Osteocyte (in vitro differentiated cells): ENCODE results near the gene GPHN. TPM values are rescaled to one million over a fixed set of nuclear protein-coding genes. Genes with fewer than 3 reads are reported as not detected.

Experiments used
- DNase-seq: peaks from one replicate; pipeline ENCODE4 v3.0.0; 2021; ENCODE audit warnings: mixed read lengths; ENCODE audit not compliant: unreplicated experiment; ENCODE audit errors: extremely low spot score
- H3K27ac Mint-ChIP-seq: one replicate; pipeline ENCODE4 v1.8.0; 2021; ENCODE audit warnings: mild to moderate bottlenecking, mixed read lengths; ENCODE audit not compliant: unreplicated experiment
- H3K27me3 Mint-ChIP-seq: one replicate; pipeline ENCODE4 v1.8.0; 2021; ENCODE audit warnings: mixed read lengths; ENCODE audit not compliant: unreplicated experiment
- H3K36me3 Mint-ChIP-seq: one replicate; pipeline ENCODE4 v1.8.0; 2021; ENCODE audit warnings: mixed read lengths; ENCODE audit not compliant: unreplicated experiment
- H3K4me1 Mint-ChIP-seq: one replicate; pipeline ENCODE4 v1.8.0; 2021; ENCODE audit warnings: mixed read lengths; ENCODE audit not compliant: unreplicated experiment
- H3K4me3 Mint-ChIP-seq: one replicate; pipeline ENCODE4 v1.8.0; 2021; ENCODE audit warnings: mild to moderate bottlenecking, moderate library complexity, mixed read lengths; ENCODE audit not compliant: unreplicated experiment
- H3K9me3 Mint-ChIP-seq: one replicate; pipeline ENCODE4 v1.8.0; 2021; ENCODE audit warnings: mixed read lengths; ENCODE audit not compliant: unreplicated experiment
- CTCF ChIP-seq: fragments of 200-600 bp; sonication (generic); IDR thresholded peaks from 2 replicates; pipeline ENCODE4 v1.5.0; 2021; ENCODE audit warnings: antibody characterized with exemption, mild to moderate bottlenecking, moderate library complexity
- total RNA-seq: library from RNA; stranded (reverse); gene quantifications from 2 replicates; pipeline ENCODE4 v1.2.1, GENCODE V29; 2021

The GPHN gene
- total RNA-seq, 1 donor from 2014 or later: 17.7 TPM

GRCh38 chr14:67186172-67186768, 678.3 kb downstream of the GPHN start:
- H3K4me3 Mint-ChIP-seq: no peak overlapping the region
- DNase-seq: no peak
- no peaks in the 10 kb centered on the region for H3K27me3 Mint-ChIP-seq
- no peak for TF ChIP-seq CTCF
- no peaks in the 10 kb centered on the region for H3K9me3 Mint-ChIP-seq
- no peak overlapping the region for H3K27ac Mint-ChIP-seq
- H3K4me1 Mint-ChIP-seq: no peaks in the 10 kb centered on the region
- H3K36me3 Mint-ChIP-seq: peaks cover 2% of the 10 kb centered on the region

- no peaks in the 10 kb centered on the region for H3K27me3 Mint-ChIP-seq
- no peaks in the 10 kb centered on the region for H3K9me3 Mint-ChIP-seq
- H3K4me3 Mint-ChIP-seq: no peak overlapping the region
- DNase-seq: no peak
- H3K27ac Mint-ChIP-seq: no peak overlapping the region
- no peaks in the 10 kb centered on the region for H3K36me3 Mint-ChIP-seq
- no peak for TF ChIP-seq CTCF
- no peaks in the 10 kb centered on the region for H3K4me1 Mint-ChIP-seq
Observed at GRCh38 chr14:67186789-67187584, 679.0 kb downstream of the GPHN start.

GRCh38 chr14:67187826-67188225, 679.9 kb downstream of the GPHN start:
- Mint-ChIP-seq H3K4me3 (no peak overlapping the region), H3K27ac (no peak overlapping the region), H3K36me3 (no peaks in the 10 kb centered on the region), H3K27me3 (no peaks in the 10 kb centered on the region), H3K9me3 (no peaks in the 10 kb centered on the region), H3K4me1 (no peaks in the 10 kb centered on the region)
- no peak for TF ChIP-seq CTCF
- DNase-seq: no peak

GRCh38 chr14:67188326-67188725, 680.4 kb downstream of the GPHN start:
- Mint-ChIP-seq H3K27ac (no peak overlapping the region), H3K36me3 (no peaks in the 10 kb centered on the region), H3K27me3 (no peaks in the 10 kb centered on the region), H3K4me3 (no peak overlapping the region), H3K4me1 (no peaks in the 10 kb centered on the region), H3K9me3 (no peaks in the 10 kb centered on the region)
- no peak for DNase-seq
- TF ChIP-seq CTCF: no peak

GRCh38 chr14:67191768-67192290, 683.9 kb downstream of the GPHN start:
- TF ChIP-seq CTCF: no peak
- no peaks in the 10 kb centered on the region for H3K4me1 Mint-ChIP-seq
- no peak for DNase-seq
- H3K4me3 Mint-ChIP-seq: no peak overlapping the region
- H3K27ac Mint-ChIP-seq: no peak overlapping the region
- H3K36me3 Mint-ChIP-seq: no peaks in the 10 kb centered on the region
- H3K27me3 Mint-ChIP-seq: no peaks in the 10 kb centered on the region
- no peaks in the 10 kb centered on the region for H3K9me3 Mint-ChIP-seq
